ENCODE measurements around the gene GPR89B. TPM values are rescaled to one million over a fixed set of nuclear protein-coding genes. Genes with fewer than 3 reads are reported as not detected.
"Not testable (repeated sequence)": the region's sequence is repeated elsewhere in the genome, so short reads cannot be mapped to it uniquely, and the experiment has no call there.

GPR89B gene
- total RNA-seq, 1 experiment from 2014 or later = 39.3 TPM

GRCh38 chr1:147924813-147925212, 3.4 kb upstream of the GPR89B start:
- Histone ChIP-seq H3K4me3 (ENCODE audit: low read length) (no peak overlapping the region), H3K9ac (ENCODE audit: low read length) (no peak overlapping the region), H3K79me2 (ENCODE audit: low read length) (peaks cover 11% of the 10 kb centered on the region), H3K27me3 (ENCODE audit: low read length) (no peaks in the 10 kb centered on the region), H3K9me3 (ENCODE audit: low read length) (no peaks in the 10 kb centered on the region), H3K4me1 (ENCODE audit: low read length) (peaks cover 6% of the 10 kb centered on the region), H2AFZ (ENCODE audit: low read length) (no peak overlapping the region), H3K4me2 (ENCODE audit: low read depth, low read length, poor library complexity, severe bottlenecking) (no peak overlapping the region), H3K27ac (ENCODE audit: low read length) (no peak overlapping the region), H3K9me2 (replicated peaks; ENCODE audit: insufficient read depth, low read length) (no peaks in the 10 kb centered on the region), H4K20me1 (ENCODE audit: insufficient read depth, low read depth, low read length) (no peaks in the 10 kb centered on the region), H3K36me3 (ENCODE audit: insufficient read depth, low read length) (no peaks in the 10 kb centered on the region)
- DNase-seq = no peak

- not testable (repeated sequence) for H3K36me3 ChIP-seq (ENCODE audit: insufficient read depth, low read length); H3K27me3 ChIP-seq (ENCODE audit: low read length); H4K20me1 ChIP-seq (ENCODE audit: insufficient read depth, low read depth, low read length)
Observed at GRCh38 chr1:147927215-147927614, 1.0 kb upstream of the GPR89B start.

GRCh38 chr1:147927689-147928088, 531 bp upstream of the GPR89B start:
- not testable (repeated sequence) for H3K4me3 ChIP-seq (ENCODE audit: low read length); H3K4me2 ChIP-seq (ENCODE audit: low read depth, low read length, poor library complexity, severe bottlenecking); H3K9ac ChIP-seq (ENCODE audit: low read length); H3K27me3 ChIP-seq (ENCODE audit: low read length); H3K9me3 ChIP-seq (ENCODE audit: low read length); H3K9me2 ChIP-seq (replicated peaks; ENCODE audit: insufficient read depth, low read length); H3K27ac ChIP-seq (ENCODE audit: low read length); H2AFZ ChIP-seq (ENCODE audit: low read length); DNase-seq; H3K36me3 ChIP-seq (ENCODE audit: insufficient read depth, low read length); H4K20me1 ChIP-seq (ENCODE audit: insufficient read depth, low read depth, low read length)
- H3K79me2 ChIP-seq (ENCODE audit: low read length) = peaks cover 39% of the 10 kb centered on the region
- H3K4me1 ChIP-seq (ENCODE audit: low read length) = peaks cover 12% of the 10 kb centered on the region

More at GRCh38 chr1:147927215-147927614, 1.0 kb upstream of the GPR89B start:
- H3K79me2 ChIP-seq (ENCODE audit: low read length) = peaks cover 35% of the 10 kb centered on the region
- not testable (repeated sequence) for H3K4me2 ChIP-seq (ENCODE audit: low read depth, low read length, poor library complexity, severe bottlenecking); H3K27ac ChIP-seq (ENCODE audit: low read length); H3K9ac ChIP-seq (ENCODE audit: low read length); H3K9me2 ChIP-seq (replicated peaks; ENCODE audit: insufficient read depth, low read length); H3K9me3 ChIP-seq (ENCODE audit: low read length); H3K4me3 ChIP-seq (ENCODE audit: low read length); DNase-seq; H2AFZ ChIP-seq (ENCODE audit: low read length)
- H3K4me1 ChIP-seq (ENCODE audit: low read length) = peaks cover 12% of the 10 kb centered on the region

- not testable (repeated sequence) for H3K9me3 ChIP-seq (ENCODE audit: low read length); DNase-seq; H3K27me3 ChIP-seq (ENCODE audit: low read length); H3K4me3 ChIP-seq (ENCODE audit: low read length); H3K36me3 ChIP-seq (ENCODE audit: insufficient read depth, low read length); H3K9me2 ChIP-seq (replicated peaks; ENCODE audit: insufficient read depth, low read length); H3K4me2 ChIP-seq (ENCODE audit: low read depth, low read length, poor library complexity, severe bottlenecking); H4K20me1 ChIP-seq (ENCODE audit: insufficient read depth, low read depth, low read length); H2AFZ ChIP-seq (ENCODE audit: low read length); H3K9ac ChIP-seq (ENCODE audit: low read length); H3K27ac ChIP-seq (ENCODE audit: low read length)
- peaks cover 12% of the 10 kb centered on the region for H3K4me1 ChIP-seq (ENCODE audit: low read length)
- H3K79me2 ChIP-seq (ENCODE audit: low read length) = peaks cover 39% of the 10 kb centered on the region
Observed at GRCh38 chr1:147931137-147931536, 2.9 kb downstream of the GPR89B start.

GRCh38 chr1:147935296-147935695, 7.1 kb downstream of the GPR89B start:
- H4K20me1 ChIP-seq (ENCODE audit: insufficient read depth, low read depth, low read length); H3K4me3 ChIP-seq (ENCODE audit: low read length); H3K27me3 ChIP-seq (ENCODE audit: low read length); DNase-seq; H3K27ac ChIP-seq (ENCODE audit: low read length); H3K4me1 ChIP-seq (ENCODE audit: low read length); H3K36me3 ChIP-seq (ENCODE audit: insufficient read depth, low read length); H2AFZ ChIP-seq (ENCODE audit: low read length); H3K9me3 ChIP-seq (ENCODE audit: low read length); H3K9me2 ChIP-seq (replicated peaks; ENCODE audit: insufficient read depth, low read length); H3K9ac ChIP-seq (ENCODE audit: low read length); H3K4me2 ChIP-seq (ENCODE audit: low read depth, low read length, poor library complexity, severe bottlenecking): not testable (repeated sequence)
- peaks cover 23% of the 10 kb centered on the region for H3K79me2 ChIP-seq (ENCODE audit: low read length)

- not testable (repeated sequence) for H3K27me3 ChIP-seq (ENCODE audit: low read length); H3K4me2 ChIP-seq (ENCODE audit: low read depth, low read length, poor library complexity, severe bottlenecking); DNase-seq; H3K27ac ChIP-seq (ENCODE audit: low read length); H4K20me1 ChIP-seq (ENCODE audit: insufficient read depth, low read depth, low read length); H3K9me3 ChIP-seq (ENCODE audit: low read length); H3K79me2 ChIP-seq (ENCODE audit: low read length); H3K4me3 ChIP-seq (ENCODE audit: low read length); H3K9me2 ChIP-seq (replicated peaks; ENCODE audit: insufficient read depth, low read length); H3K9ac ChIP-seq (ENCODE audit: low read length); H3K36me3 ChIP-seq (ENCODE audit: insufficient read depth, low read length); H3K4me1 ChIP-seq (ENCODE audit: low read length); H2AFZ ChIP-seq (ENCODE audit: low read length)
Observed at GRCh38 chr1:147940456-147940855, 12.2 kb downstream of the GPR89B start.

GRCh38 chr1:147942563-147942962, 14.3 kb downstream of the GPR89B start:
- not testable (repeated sequence) for DNase-seq; H3K27me3 ChIP-seq (ENCODE audit: low read length); H3K79me2 ChIP-seq (ENCODE audit: low read length); H2AFZ ChIP-seq (ENCODE audit: low read length); H4K20me1 ChIP-seq (ENCODE audit: insufficient read depth, low read depth, low read length); H3K9me2 ChIP-seq (replicated peaks; ENCODE audit: insufficient read depth, low read length); H3K9ac ChIP-seq (ENCODE audit: low read length); H3K4me3 ChIP-seq (ENCODE audit: low read length); H3K4me1 ChIP-seq (ENCODE audit: low read length); H3K4me2 ChIP-seq (ENCODE audit: low read depth, low read length, poor library complexity, severe bottlenecking); H3K36me3 ChIP-seq (ENCODE audit: insufficient read depth, low read length); H3K27ac ChIP-seq (ENCODE audit: low read length); H3K9me3 ChIP-seq (ENCODE audit: low read length)

- not testable (repeated sequence) for H3K79me2 ChIP-seq (ENCODE audit: low read length); H3K4me3 ChIP-seq (ENCODE audit: low read length); H2AFZ ChIP-seq (ENCODE audit: low read length)
Observed at GRCh38 chr1:147949517-147949916, 21.3 kb downstream of the GPR89B start.

GRCh38 chr1:147958906-147959305, 30.7 kb downstream of the GPR89B start:
- not testable (repeated sequence) for H3K4me1 ChIP-seq (ENCODE audit: low read length); H3K4me3 ChIP-seq (ENCODE audit: low read length); H3K4me2 ChIP-seq (ENCODE audit: low read depth, low read length, poor library complexity, severe bottlenecking); H3K27ac ChIP-seq (ENCODE audit: low read length); DNase-seq; H3K36me3 ChIP-seq (ENCODE audit: insufficient read depth, low read length); H3K27me3 ChIP-seq (ENCODE audit: low read length); H4K20me1 ChIP-seq (ENCODE audit: insufficient read depth, low read depth, low read length); H3K9me2 ChIP-seq (replicated peaks; ENCODE audit: insufficient read depth, low read length); H3K9ac ChIP-seq (ENCODE audit: low read length); H3K9me3 ChIP-seq (ENCODE audit: low read length); H3K79me2 ChIP-seq (ENCODE audit: low read length); H2AFZ ChIP-seq (ENCODE audit: low read length)

More at GRCh38 chr1:147949517-147949916, 21.3 kb downstream of the GPR89B start:
- not testable (repeated sequence) for H3K36me3 ChIP-seq (ENCODE audit: insufficient read depth, low read length); H3K4me2 ChIP-seq (ENCODE audit: low read depth, low read length, poor library complexity, severe bottlenecking); H3K9me3 ChIP-seq (ENCODE audit: low read length); H3K9ac ChIP-seq (ENCODE audit: low read length); H3K27ac ChIP-seq (ENCODE audit: low read length); H3K27me3 ChIP-seq (ENCODE audit: low read length); H4K20me1 ChIP-seq (ENCODE audit: insufficient read depth, low read depth, low read length); DNase-seq; H3K9me2 ChIP-seq (replicated peaks; ENCODE audit: insufficient read depth, low read length); H3K4me1 ChIP-seq (ENCODE audit: low read length)
